GM13977 (cell line): Measurements from ENCODE around the gene IFT27.

Experiments
- DNase-seq: peaks from one replicate; pipeline ENCODE4 v3.0.0; 2012; ENCODE audit warnings: low spot score
- CTCF ChIP-seq: IDR thresholded peaks from 2 replicates; pipeline ENCODE4 v1.5.1; 2012; ENCODE audit warnings: mild to moderate bottlenecking, control low read depth; ENCODE audit not compliant: insufficient read depth; ENCODE audit errors: extremely low read depth, missing control alignments
- in situ Hi-C: fragments of 300-500 bp; cut with MboI; formaldehyde crosslinking; loops from one replicate; pipeline ENCODE4 v1.12.0; 2022; ENCODE audit warnings: low sequenced_read_pairs, low pct_unique_long_range_greater_than_20kb, mixed read lengths, inconsistent platforms; ENCODE audit not compliant: unreplicated experiment

Gene IFT27, protein sequence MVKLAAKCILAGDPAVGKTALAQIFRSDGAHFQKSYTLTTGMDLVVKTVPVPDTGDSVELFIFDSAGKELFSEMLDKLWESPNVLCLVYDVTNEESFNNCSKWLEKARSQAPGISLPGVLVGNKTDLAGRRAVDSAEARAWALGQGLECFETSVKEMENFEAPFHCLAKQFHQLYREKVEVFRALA

DNA sequence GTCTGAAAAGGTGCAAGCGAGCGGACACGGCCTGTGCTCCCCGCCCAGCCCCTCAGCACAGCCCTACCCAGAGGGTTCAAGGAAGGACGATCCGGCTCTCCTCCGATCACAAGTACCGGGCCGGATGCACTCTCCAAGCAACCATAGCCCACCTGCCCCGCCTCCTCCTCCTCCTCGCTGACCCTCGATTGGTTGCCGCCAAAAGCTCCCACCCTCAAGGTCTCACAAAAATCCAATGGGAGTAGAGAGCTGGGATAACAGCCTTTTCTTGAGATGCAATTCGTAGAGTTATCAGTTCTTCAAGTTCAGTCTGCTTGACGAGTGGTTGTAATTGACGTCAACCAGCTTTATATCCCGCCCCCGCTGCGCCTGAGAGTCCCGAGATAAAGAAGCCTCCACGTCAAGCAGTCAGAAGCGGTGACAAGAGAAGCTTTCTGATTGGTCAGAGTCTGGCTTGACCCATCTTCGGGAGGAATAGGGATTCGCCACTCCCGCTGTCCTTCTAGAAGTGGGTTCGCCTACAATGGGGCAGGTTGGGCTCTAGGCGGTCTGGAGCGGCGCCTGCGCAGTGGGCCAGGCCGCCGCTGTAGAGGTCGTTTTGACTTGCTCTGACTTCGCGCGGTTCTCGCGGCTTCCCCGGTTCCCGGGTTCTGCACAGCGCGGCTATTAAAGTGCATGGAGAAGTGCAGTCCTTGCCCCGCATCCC lies at the start of gene IFT27:
IFT27 (minus strand) TSS at position 156 of the 706 bp plus-strand sequence. CDS start 412 bp downstream, outside the sequence.
- DNase-seq, result peak; percentile 99
- TF ChIP-seq CTCF, result no peak
- in situ Hi-C loops, result loop anchor here (10.0 kb wide), 1 partner anchor 429 kb away; no protein-coding TSS in a partner anchor

DNA sequence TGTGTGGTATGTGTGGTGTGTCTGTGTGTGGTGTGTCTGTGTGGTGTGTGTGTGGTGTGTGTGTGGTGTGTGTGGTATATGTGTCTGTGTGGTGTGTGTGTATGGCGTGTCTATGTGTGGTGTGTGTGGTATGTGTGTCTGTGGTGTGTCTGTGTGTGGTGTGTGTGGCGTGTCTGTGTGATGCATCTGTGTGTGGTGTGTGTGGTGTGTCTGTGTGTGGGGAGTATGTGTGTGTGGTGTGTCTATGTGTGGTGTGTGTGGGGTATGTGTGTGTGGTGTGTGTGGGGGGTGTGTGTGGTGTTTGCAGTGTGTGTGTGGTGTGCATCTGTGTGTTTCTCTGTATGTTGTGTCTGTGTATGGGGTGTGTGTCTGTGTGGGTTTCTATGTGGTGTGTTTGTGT lies 48.7 kb upstream of the IFT27 start:
- in situ Hi-C loops, result no loop called here
- no peak for DNase-seq
- no peak for TF ChIP-seq CTCF

- DNase-seq, result no peak
- no peak for TF ChIP-seq CTCF
- in situ Hi-C loops, result no loop called here
Measured at GRCh38 chr22:36823186-36823839, 47.4 kb upstream of the IFT27 start.

GRCh38 chr22:36822581-36822980 lies 46.7 kb upstream of the IFT27 start:
- DNase-seq, result no peak
- in situ Hi-C loops, result no loop called here
- TF ChIP-seq CTCF, result no peak

DNA sequence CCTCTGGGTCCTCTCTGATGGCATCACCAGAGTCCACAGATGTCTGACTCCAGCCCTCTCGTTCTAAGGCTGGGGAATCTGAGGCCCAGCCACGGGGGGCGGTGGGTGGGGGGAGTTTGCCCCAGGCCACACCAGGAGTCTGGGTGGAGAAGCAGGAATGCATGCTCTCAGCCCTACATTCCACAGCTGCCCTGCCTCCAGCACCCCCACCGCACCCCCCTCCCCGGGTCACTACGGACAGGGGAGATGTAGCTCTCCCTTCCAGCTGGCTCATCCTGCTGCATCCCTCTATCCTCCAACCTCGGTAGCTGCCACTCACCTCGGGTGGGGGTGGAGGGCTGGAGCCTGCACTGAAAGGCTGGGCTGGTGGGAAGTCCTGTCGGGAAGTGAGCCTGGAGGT lies 43.2 kb upstream of the IFT27 start:
- no peak for TF ChIP-seq CTCF
- in situ Hi-C loops, result no loop called here
- DNase-seq, result no peak

- DNase-seq, result no peak
- TF ChIP-seq CTCF, result no peak
- in situ Hi-C loops, result no loop called here
Measured at GRCh38 chr22:36818010-36818642, 42.2 kb upstream of the IFT27 start.
